HPDE6-E6E7 (cell line): ENCODE measurements around the gene ID2.
"Not testable (repeated sequence)": the region's sequence is repeated elsewhere in the genome, so short reads cannot be mapped to it uniquely, and the experiment has no call there.

Experiments used
- DNase-seq: peaks from one replicate; pipeline ENCODE4 v3.0.0; 2011; ENCODE audit warnings: missing footprints; ENCODE audit errors: extremely low spot score

The ID2 gene

DNA sequence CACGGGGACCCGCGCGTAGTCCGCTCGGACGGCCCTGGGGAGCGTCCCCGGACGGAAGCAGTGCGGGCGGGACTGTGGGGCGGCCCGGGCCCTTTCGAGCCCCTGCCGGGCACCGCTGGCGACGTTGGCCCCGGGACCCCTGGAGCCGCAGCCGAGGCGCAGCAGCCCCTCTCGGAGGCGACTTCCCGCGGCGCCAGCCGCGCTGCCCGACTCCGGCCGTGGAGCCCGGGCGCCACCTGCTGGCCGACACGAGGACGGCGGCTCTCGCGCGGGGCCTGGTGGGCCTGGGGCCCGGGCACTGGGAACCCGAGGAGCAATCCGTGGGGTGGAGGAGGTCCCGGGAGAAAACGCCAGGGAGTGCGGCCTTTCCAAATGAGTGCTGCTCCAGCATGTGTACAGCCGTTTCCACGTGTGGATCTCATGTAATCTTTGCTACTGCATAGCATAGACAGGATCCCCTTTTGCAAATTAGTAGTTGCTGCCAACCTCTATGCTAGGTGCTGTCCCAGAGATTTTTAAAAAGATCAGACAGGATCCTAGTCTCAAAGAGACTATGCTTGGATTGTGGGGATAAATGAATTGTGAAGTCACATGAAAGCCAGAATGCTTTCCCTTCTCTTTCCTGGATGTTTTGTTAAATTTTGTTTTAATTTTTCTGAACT, 4.0 kb downstream of the ID2 start:
- no peak for DNase-seq

DNA sequence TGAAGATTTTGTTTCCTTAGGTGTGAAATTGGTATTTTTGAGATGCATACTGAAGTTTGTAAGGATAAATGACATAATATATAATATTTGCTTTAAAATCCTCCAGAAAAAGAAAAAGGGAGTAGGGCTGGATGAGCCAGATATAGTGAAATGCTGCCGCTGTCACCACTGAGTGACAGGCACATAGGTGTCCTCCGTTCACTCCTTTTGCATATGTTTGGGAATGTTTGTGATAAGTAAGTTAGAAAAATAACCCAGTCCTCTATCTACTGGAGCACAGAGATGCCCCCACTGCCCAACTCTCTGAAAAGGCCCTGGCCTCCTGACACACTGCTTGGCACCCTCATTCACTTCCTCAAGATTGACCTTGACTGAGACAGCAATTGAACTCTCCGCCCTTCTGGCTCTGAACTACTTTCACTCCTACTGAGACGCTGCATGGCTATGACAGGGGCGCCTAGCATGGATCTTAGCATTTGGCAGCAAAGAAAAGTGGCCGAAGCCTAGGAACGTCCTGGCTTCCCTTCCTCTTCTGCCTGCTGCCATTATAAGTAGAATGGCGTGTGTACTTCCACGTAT, 10.1 kb downstream of the ID2 start:
- DNase-seq, result no peak

DNA sequence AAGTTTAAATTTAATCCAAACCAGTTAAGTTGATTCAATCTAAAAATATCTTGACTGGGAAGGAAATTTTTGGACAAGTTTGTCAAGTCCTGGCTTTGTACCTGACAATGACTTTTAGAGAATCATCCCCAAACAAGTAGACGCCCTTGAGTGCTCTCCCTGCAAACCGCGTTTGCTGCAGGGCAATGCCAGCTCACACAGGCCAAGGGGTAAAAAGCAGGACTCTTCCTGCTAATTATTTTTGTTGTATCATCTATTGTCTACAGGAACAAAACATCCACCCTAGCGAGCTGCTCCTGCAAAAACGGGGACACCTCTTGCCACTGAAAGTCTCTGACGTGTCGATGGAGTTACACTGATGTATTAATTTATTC, 10.9 kb downstream of the ID2 start:
- no peak for DNase-seq

DNA sequence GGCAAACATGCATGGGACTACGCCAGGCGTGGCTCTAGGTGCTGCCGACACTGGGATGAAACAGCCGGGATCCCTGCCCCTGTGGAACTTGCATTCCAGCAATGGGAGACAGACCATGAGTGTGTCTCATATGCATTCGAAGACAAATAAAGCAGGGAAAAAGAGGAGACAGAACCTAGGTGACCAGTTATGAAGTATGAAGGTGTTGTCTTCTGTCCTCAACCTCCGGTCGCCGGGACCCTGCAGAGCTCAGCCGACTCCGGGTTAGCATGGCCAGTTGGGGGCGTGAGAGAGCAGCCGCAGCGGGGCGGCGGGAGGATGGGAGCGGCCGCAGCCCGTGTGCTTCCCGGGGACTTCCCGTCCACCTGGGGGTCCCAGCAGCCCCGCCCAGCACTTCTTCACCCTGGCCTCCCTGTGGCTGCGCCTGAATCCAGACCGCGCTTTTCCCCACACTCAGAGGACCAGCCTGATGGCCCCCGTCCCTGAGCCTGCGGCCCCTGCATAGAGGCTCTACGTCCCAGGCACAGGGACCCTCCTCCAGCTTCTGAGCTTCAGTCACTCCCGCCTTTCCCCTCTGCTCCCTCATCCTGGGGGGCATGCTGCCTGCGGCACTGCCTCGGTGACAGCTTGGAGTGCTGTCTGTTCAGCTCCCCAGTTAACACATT, 11.4 kb downstream of the ID2 start:
- DNase-seq, result no peak

DNA sequence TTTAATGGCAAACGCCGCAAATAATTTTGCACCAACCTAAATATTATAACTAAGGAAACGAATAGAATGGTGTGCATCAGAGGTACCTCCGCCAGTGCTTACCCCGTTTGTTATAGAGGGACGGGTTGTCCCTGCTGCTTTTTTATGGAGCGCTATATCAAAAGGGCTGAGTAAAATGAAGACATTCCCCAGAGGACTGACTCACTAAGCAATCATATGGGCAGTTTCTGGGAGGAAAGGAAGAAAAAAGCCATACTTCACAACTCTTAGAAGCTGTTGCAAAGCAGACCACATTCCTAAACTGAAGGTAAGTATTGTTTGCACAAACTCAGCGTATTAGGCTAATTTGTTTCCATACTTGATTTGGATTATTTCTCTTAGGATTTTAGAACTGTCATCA, 12.9 kb downstream of the ID2 start:
- no peak for DNase-seq

DNA sequence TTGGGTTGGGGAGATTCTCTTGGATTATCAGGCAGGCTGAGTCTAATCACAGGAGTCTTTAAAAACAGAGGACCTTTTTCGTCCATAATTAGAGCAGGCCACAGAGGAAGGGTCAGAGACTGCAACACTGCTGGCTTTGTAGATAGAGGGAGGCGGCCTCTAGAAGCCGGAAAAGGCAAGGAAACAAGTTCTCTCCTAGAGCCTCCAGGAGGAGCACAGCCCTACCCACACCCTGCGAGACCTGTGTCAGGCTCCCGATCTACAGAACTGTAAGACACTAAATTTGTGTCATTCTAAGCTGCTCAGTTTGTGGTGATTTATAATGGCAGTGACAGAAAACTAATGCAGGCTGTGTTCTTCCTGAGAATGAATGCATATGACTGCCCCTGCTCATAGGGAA, 15.3 kb downstream of the ID2 start:
- no peak for DNase-seq

DNA sequence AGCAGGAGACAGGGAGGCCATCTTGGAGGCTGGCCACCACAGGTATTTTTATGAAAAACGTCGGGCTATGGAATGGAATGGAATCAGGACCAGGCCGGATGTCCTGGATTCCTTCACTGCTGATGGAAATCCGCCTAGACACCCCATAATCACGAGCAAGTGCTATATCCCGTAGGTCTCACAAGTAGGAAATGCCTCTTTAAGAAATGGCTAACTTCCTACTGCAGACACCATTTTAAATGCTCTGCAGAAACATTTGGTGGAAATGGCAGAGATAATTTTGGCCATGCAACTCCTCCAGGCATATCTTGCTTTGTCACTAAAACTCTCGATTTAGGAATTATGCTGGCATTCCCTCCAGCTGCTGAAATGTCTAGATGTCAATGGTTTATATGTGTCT, 18.0 kb downstream of the ID2 start:
- no peak for DNase-seq

DNA sequence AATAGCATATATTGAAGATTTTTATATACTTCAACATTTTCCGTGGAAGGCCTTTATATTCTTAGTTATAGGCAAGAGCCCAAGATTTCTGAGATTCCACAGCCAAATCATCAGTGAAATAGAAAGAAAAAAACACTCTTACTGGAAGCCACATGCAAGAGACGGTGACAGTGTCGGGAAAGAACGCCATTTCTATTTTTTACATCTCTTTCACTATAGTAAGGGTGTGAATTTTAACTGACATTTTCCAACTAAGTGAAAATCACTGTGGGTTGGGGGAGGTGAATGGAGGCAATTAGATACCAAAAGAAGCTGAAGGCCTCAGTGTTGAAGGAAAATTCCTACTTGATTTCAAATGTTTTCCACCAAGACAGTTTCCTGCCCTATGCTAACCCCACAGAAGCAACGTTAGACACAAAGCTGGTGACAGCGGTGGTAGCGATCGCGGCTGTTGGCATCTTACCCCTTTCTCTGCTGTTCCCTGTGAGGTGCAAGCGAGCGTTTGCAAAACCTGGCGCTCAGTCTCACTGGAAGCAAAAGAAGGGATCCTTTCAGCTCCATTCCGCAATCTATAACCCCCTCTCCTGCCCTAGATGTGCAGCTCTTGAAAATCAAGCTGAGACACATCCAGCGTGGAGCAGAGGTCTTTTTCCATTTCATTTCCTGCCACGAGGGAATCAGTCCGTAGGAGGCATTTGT, 20.0 kb downstream of the ID2 start:
- no peak for DNase-seq

DNA sequence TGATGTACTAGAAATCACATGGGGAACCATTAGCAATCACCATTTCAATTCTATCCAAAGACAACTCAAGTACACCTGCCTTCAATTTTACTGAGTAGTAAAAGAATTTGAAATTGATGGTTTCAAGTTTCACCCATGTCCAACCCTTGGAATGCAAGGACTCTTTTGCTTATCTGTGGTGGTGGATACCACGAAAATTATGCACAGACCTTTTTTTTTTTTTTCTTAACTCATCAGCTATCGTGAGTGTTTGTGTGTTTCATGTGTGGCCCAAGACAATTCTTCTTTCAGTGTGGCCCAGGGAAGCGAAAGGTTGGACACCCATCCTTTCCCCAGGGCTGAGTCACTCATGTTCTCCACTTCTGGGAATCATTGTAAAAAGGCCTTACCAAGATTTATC, 23.1 kb downstream of the ID2 start:
- no peak for DNase-seq

DNA sequence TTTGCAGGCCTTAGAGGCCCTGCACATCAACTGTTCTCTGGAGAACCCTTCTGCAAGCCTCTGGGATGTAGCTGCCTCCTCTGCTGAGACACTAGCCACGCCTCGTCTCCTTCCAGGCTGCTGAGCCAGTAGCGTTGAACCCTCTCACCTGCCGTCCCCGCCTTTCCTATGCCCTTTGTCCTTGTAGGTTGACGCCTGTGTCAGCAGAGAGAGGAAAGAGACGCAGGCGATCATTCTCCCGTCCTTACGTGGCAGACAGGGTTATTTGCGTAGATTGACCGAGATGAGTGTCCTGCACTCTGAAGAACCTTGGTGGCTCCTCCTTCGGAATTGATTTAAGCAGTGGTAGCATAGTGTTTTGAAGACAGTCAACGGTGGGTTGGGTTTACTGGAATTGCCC, 27.8 kb downstream of the ID2 start:
- no peak for DNase-seq

DNA sequence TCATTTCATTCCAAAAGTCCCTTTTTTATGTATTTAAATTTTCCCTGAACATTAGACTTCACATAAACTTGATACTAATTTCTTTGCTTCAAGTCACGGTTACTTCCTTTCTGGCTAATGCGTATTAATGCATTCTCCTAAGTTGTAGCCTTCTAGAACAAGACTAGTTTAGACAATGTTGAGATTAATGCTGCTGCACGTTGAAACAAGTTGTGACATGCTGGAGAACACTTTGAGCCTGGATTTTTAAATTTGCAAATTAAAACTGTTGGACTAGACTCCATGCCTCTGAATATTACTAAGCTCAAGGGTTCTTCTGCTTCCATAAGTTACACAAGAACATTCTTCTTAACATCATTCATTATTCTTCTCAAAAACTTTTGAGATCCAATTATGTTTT, 29.1 kb downstream of the ID2 start:
- DNase-seq, result no peak

DNA sequence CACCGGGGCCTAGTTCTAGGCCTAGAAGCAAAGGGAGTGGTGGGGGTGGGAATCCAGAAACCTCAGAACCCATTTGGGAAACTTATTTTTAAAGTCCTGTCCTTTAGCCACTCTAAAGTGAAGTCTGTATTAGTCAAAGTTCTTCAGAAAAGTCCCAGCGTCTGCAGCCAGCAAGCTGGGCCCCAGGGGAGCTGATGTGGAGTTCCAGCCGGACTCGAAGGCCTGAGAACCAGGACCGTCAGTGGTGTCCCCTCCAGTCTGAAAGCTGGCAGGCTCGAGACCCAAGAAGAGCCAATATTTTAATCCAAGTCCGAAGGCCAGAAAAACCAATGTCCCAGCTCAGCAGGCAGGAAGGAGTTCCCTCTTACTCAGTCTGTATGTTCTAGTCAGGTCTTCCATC, 32.4 kb downstream of the ID2 start:
- DNase-seq, result no peak

DNA sequence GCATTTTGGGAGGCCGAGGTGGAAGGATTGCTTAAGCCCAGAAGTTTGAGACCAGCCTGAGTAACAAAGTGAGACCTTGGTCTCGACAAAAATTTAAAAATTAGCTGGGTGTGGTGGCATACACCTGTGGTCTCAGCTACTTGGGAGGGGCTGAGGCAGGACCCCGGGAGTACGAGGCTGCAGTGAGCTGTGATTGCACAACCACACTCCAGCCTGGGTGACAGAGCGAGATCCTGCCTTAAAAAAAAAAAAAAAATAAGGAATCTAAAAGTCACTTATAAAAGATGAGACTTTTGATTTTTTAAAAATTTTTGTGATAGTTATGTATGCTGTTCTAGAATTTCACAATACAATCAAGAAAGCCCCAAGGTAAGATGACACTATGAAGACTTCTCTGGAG, 33.1 kb downstream of the ID2 start:
- DNase-seq, result no peak

DNA sequence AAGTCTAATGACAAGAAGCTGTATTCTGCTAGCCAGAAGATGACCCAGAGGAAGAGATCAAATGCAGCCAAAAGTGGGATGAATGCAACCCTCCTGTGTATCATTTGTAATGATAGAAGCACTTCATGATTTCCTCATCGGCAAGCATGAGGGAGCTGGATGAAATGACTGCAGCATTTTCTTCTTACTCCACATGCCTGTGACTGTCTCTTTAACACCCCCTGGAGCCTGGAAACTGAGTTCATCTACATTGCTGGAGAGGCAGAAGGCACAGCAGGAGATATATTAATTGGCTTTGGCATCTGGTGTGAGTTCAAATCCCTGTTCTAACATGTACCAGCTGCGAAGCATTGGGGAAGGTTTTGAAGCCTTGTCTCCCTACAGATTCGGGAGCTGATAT, 37.7 kb downstream of the ID2 start:
- DNase-seq, result no peak

DNA sequence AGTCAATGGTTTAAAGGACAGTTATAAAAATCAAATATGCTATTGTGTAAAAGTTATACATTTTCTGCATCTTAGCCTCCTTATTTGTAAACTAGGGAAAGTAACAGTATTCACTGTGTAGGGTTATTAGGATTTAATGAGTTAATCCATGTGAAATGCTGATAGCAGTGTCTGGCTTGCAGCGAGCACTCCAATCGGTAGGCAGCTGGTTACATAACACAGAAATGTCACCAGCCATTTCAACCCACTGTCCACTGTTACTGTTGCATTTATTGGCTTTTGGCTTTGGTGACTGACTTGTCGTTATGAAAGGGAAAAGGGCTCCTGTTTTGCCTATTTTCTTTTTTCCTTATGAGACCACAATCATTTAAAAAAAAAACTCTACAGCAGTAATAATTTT, 38.9 kb downstream of the ID2 start:
- DNase-seq, result no peak

DNA sequence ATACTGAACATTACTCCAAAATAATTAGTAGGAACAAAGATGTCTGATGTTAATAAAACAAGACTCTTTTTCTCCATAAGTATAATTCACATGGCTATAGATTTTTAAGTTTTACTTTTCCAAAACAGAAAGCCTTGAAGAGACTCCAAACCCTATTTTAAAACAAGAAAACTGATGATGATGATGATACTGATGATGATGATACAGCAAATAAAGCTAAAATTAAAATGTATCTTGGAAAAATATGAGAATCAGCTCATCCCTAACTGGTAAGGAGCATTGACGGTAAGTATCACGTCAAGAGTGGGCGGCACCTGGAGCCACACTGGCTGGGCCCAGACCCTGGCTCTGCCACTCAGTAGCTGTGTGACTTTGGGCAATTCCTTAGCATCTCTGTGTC, 39.6 kb downstream of the ID2 start:
- no peak for DNase-seq

DNA sequence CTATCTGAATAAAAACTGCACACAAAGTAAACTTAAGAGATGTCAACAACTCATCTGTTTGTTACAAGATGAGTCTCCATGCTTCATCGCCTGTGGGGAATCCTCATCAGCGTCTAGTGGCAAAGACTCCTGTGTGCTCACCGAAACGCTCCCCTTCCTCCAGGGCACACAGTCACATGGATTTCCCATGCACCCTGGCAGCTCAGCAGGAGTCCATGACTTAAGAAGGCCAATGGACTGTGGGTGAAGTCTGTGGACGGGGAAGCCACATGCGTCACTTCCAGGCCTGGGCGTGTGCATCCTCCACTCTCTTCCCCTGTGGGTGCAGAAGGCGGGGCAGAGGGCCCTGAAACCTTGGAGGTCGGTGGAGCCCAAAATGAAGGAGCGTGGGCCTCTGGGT, 41.1 kb downstream of the ID2 start:
- DNase-seq, result no peak

DNA sequence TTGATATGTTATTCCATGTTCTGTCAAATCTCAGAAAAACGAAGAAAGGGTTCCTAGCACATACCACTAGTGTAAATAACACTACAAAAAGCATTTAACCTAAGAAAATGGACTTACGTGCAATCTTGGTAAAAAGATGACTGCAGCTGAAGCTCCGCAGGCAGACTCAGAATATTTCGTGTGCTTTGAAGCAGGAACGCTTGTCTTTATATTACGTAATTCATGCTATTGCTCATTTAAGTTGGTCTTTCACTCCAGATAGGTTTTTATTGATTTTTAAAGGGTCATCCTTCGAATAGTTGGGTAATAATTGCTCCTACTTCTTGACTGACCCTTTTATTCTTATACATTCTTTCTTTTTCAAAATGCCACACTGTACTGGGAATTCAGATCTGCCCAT, 44.0 kb downstream of the ID2 start:
- no peak for DNase-seq

DNA sequence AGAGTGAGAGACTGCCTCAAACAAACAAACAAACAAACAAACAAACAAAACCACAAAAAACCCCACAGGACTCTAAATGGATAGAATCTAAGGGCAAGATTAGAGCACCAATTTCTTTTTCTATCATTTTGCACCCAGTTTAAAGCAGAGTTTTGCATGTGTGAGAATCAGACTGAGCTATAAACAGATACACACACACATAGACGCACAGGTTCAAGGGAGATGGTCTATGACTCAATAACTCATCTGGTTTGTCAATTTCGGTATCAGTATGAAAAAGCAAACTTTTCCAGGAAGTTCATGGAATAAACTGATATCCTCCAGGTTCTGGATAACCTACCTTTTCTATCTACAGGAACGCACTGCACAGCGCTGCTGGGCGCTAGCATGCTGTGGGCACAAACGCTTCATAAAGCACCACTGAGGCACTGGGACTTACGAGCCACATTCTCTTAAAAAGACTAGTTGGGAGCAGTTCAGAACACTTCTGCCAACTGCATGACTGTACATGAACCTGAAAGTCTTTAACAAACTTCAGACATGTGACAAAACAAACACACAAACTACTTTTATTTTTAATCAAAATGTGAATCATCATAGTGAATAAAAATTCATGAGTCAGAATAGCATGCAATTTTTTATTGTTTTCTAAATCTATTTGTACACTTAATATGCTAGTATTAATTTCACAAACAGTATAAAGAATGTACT, 46.6 kb downstream of the ID2 start:
- DNase-seq, result no peak

DNA sequence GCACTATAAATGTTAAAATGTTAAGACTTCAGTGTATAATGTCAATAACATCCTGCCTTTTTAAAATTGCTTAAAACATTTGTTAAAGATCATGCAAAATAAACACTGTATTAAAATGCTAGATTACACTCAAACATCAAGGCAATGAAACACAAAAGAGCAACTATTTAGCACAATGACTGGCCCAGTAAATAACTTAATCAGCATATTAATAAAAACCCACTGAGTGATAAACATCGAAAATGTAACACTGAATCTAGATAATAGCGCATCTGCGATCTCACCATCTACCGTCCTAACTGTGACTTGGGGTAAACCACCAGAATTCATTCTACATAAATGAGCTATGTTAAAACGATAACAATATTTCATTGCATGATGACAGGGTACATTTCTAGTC, 47.2 kb downstream of the ID2 start:
- not testable (repeated sequence) for DNase-seq

DNA sequence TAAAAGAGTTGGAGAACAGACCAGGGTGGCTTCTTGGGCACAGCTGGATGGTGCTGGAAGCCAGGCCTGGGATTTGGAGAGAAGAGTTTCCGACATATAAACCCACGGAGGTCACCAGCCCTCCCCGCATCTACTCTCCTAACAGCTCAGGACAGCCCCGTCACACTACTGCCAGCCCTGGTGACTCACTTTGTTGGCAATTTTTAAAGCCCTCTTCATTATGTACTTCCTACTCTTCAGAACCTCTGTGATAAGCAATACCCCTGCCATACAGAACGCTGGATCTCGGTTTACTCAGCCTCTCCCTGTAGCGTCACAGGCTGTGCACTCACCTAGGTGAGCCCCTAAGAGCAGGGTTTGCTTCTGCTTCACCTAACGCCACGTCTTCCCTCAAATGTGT, 48.1 kb downstream of the ID2 start:
- no peak for DNase-seq

DNA sequence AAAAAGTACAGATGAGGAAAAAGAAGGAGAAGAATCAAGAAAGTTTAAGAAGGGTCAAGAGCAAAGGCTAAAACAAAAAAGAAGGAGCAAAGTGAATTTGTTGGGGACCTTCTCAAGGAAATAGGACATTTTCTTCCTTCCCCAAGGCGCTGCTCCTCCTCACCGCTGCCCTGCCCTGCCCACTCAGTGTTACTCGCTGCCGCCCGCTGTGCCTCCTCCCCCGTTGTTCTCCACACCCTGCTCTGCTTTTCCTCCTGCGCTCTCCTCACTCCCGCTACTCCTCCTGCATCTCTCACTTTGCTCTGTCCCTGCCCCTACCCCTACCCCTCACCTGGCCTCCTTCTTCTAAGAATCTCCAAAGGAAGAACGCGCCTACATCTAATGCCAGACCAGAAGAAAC, 50.7 kb downstream of the ID2 start:
- no peak for DNase-seq
